HG03439 (cell line): ENCODE data around the gene SLC17A3.

Experiments
- ATAC-seq: cut with Tn5 transposase; IDR thresholded peaks from one replicate; pipeline ENCODE4 v1.9.1; 2021; ENCODE audit warnings: mild to moderate bottlenecking, moderate library complexity; ENCODE audit not compliant: unreplicated experiment

Gene SLC17A3, protein sequence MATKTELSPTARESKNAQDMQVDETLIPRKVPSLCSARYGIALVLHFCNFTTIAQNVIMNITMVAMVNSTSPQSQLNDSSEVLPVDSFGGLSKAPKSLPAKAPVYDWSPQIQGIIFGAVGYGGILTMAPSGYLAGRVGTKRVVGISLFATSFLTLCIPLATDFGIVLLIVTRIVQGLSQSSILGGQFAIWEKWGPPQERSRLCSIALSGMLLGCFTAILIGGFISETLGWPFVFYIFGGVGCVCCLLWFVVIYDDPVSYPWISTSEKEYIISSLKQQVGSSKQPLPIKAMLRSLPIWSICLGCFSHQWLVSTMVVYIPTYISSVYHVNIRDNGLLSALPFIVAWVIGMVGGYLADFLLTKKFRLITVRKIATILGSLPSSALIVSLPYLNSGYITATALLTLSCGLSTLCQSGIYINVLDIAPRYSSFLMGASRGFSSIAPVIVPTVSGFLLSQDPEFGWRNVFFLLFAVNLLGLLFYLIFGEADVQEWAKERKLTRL

DNA sequence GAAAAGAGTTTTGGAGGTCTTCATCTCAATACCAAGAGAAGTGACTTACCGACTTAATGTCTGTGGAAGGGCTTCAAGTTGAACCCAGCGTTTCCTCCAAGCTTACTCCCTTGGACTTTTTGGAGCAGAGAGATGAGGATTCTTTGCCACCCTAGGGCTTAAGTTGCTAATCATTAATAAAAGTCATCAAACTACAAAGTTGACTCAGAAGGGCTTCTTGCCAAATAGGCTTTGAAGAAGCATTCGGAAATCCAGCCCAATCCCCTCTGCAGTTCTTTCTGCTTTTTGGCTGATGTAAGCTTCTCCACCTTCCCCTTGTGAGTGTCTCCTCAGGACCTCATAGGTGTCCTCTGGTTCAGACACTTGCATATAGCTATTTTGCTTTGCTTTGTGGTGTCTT is at the start of gene SLC17A3:
Gene SLC17A3 (minus strand): TSS at position 126 of the 400 bp plus-strand sequence. CDS start 5,856 bp downstream, outside the sequence.
- ATAC-seq, result no peak

DNA sequence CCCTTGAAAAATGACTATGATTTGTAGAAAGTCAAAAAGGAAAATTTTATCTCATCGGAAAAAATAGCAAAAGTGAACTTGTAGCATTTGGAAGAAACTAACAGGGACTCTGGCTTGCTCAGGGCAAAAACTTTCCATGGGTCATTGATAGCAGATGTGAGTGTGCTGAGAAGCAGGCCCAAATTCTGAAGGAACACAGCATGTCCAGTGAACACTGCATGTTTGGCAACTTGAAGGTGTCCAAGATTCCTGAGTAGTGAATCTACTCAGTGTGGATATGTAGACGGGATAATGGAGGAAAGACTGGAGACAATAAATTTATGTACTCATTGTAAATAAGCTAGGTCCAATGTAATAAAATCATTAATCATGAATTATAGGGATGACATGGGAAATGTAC is 48.3 kb upstream of the SLC17A3 start:
- no peak for ATAC-seq

DNA sequence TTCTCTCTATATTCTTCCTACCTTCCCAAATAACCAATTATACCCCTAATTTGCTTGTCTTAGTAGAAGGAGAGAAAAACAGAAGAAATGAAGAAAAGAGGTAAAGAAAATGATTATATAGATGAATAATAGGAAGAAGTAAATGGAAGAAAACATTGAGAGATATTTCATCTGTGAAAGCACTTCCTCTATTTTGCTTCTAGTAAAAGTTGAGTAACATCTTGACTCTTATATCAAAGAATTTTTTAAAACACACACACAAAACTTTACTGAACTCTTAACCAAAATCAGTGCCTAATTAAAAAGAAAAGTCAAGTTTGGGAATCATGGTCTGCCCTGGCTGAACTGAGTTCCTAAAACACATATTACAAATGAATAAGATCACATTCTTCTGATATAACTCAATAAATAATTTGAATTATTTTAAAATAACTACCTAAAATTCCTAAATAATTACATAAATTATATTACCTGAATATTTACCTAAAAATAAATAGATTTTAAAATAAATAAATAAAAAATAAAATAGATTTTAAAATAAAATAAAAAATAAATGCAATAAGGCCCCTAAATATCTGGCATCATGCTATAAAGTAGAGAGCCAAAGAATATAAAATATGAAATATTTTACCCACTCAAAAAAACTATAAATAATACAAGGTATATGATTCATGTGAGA is 47.6 kb upstream of the SLC17A3 start:
- ATAC-seq, result no peak

DNA sequence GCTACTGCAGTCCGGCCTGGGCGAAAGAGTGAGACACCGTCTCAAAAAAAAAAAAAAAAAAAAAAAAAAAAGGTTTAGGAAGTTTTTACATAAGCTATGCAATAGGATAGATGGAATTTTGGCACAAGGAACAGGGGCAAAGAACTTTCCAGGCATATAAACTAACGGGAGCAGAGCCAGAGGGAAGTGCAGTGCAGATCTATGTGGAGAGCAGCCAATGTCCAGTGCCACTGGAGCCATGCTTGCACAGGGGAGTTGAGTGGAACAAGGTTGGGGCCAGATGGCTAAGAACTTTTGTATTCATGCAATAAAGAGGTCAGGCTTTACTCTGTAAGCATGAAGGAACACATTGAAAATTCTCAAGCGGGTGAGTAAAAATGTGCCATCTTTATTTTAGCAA is 45.6 kb upstream of the SLC17A3 start:
- no peak for ATAC-seq

DNA sequence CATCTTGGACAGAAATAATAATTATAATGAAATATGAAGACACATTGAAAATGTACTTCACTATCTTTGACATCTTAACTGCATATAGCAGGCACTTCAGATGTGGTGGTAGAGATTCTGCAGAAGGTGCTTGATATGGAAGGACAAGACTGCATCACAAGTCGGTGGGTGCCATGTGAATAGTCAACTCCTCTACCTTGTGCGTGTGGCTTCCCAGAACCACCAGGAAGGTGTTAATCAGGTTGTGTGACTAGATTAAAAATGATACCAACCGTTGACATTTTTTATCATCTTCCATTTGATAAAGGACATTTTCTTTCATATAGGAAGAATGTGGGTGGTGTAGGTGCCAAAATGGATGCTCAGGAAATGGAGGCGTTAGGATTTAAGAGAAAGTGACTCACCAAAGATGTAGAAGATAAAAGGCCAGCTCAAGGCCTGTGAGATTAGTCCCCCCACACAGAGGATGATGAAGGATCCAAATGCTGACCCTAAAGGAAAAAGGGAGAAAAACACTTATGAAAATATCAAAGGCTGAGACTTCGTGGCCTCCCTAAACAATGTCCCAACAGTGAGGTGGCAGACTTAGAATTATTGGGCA is 44.1 kb upstream of the SLC17A3 start:
- ATAC-seq, result no peak

DNA sequence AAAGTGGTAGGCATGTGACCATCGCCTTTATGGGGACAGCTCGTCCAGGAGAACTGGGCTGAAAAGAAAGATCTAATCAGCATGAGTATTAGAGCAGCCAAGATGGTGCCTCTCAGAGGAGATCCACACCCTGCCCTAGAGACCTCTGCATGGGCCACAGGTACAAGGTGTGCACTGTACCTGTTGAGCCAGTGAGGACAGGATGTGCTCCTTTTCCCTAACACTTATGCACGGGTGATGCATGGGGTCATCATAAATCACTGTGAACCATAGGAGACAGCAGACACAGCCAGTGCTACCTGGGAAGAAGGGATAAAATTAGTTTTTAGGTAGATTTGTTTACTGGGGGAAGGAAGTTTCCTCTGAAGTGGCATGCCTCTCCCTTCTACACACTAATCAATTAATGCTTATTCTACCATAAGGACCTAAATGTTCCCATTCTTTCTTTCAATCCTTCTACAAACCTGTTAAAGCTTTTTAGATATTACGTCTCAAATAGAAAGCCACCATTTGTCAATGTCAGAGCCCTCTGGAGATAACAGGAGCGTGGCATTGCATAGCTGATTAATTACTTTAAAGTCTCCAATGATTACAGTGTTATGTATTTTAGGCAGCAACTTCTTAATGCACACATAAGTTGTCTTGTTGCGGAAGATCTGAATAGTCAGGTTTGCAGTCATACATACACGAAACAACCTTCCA is 42.9 kb upstream of the SLC17A3 start:
- no peak for ATAC-seq

DNA sequence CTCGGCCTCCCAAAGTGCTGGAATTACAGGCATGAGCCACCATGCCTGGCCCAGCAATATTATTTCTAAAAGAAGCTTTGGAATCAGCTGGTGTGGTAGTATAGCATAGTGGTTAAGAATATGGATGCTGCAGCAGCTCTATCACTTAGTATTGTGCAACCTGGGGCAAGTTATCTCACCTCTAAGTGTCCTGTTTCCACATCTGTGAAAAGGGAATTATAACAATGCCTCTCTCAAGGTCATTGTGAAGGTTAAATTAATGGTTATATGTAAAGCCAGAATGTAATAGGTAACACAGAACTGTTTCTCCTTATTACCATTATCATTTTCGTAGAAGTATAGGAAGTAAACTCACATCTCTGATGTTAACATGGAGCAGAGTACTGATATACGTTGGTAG is 42.3 kb upstream of the SLC17A3 start:
- ATAC-seq, result no peak

DNA sequence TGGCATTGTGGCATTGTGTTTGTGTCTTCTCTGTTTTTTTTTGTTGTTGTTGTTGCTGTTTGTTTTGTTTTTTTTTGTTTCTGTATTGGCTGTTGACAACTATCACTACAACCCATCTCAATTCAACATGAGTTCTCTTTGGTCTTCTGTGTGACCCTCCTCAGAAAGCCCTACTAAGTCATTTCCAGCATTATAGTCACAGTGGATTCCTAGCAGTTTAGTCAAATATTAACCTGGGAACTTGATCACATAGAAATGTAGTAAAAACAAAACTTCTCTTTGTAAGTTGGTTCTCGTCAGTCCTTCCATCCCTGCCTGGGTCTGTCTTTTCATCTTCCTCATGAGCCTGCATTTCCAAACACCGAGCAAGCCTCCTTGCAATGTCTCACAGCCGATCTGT is 39.7 kb upstream of the SLC17A3 start:
- ATAC-seq, result no peak

DNA sequence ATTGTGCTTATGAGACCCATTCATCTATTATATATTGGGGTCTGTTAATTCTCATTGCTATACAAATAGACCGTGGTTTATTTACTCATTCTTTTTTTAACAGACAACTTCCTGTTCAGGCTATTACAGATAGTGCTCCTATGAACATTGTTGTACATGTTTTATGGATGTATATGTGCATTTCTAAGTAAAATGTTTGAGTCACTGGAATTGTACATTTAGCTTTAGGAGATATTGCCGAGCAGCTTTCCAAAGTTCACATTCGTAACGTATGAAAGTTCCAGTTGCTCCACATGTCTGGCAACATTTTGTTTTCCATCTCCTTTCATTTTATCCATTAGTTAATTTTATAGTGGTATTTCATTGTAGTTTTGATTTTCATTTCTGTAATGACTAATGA is 37.3 kb upstream of the SLC17A3 start:
- ATAC-seq, result no peak

DNA sequence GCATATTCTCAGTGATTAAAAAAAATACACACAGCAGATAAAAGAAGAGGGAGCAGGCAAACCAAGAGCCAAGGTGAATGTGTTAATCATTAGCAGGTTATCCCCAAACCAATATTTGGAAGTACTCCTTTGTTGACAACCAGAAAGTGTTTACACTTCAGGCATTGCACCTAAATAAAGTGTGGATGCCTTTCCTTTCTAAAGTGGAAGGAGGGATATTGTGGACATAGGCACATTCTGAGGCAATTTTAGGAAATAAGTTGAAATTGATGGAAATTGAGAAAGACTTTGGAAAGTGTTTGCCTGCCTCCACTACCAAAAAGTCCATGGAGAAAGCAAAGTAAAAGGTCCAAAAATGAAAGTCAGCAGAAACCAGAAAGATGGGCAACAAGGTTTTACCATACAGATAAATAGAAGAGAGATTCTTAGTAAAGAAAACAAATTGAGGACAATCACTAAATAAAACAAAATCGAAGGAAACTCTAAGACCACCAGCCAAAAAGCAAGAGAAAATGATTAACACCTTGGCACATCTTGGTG is 33.5 kb upstream of the SLC17A3 start:
- no peak for ATAC-seq

DNA sequence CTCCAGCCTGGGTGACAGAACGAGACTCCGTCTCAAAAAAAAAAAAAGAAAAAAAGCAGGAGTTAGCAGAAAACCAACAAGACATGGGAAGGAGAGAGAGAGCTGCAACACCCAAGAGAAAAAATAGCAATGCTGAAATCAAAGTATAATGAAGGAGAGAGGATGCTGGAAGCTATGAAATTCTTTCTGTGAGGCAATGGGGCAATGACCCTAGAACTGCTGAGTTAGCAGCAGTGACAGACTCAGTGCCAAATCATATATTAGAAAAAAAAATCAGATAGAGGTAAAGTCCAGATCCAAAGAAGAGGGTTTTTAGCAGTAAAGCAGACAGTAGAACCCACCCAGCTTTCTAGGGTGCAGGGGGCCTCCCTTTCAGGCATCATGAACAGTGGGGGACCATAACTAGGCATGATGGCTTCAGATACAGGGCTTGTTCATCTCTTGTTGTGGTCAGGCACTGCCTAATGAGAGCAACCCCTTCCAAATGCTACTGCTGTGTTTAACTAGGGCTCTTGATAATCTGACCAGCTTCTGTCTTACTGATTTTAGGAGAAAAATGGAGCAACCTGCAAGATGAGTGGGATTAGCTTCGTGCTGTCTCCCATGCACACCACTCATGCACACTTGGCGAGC is 29.5 kb upstream of the SLC17A3 start:
- ATAC-seq, result no peak

DNA sequence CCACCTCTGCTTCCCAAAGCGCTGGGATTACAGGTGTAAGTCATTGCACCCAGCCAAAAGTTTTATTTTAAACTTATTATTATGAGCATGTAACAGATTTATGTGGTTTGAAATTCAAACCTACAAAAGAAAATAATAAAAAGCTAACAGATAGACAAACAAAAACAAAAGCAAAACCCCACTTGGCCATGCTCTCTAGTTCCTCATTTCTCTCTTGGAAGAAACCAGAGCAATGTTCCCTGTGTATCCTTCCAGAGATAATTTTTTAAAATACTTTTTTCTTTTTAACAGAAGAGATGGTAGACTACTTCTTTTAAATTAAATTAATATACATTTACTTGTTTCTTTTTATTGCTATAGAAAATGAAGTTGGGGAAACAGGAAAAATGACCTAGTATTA is 28.0 kb upstream of the SLC17A3 start:
- ATAC-seq, result no peak

DNA sequence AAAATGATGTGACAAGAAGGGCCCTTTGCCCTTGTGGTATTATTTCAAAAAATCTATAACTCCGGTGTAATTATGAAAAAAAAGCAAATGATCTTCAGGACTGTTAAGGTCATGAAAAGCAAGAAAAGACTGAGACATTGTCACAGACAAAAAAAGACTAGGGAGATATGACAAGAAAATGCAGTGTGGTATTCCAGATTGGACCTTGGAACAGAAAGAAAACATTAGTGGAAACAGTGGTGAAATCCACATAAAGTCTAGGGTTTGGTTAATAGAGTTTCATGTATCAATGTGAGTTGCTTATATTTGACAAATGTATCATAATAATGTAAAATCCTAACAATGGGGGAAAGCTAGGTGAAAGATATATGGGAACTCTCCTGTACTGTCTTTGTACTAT is 26.8 kb upstream of the SLC17A3 start:
- no peak for ATAC-seq

DNA sequence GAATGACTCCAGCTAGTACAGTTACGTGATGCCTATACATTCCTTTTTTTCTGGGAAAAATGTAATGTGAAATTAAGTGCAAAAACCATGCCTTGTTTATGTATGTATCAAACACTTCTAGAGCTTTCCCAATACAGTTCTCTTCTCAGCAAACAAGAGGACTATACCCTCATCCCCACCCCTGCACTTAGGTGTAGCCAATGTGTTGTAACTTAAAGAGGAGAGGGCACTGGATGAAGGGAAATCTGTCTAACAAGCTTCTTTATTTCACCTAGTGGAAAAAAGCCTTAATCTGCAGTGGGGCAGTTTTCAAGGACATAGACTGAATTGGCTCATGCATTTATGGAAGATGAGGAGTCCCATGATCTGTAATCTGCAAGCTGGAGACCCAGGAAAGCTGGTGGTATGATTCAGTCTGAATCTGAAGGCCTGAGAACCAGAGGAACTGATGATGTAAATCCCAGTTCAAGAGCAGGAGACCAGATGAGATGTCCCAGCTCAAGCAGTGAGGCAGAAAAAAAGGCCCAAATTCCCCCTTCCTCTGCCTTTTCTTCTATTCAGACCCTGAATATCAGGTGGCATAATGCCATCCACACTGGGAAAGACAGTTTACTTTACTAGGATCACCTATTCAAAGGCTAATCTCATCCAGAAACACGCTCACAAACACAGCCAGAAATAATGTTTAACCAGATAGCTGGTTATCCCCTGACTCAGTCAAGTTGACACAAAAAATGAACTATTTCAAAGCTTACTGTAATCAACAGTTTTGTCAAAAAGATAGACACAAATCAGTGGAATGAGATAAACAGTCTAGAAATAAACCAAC is 25.8 kb upstream of the SLC17A3 start:
- no peak for ATAC-seq

DNA sequence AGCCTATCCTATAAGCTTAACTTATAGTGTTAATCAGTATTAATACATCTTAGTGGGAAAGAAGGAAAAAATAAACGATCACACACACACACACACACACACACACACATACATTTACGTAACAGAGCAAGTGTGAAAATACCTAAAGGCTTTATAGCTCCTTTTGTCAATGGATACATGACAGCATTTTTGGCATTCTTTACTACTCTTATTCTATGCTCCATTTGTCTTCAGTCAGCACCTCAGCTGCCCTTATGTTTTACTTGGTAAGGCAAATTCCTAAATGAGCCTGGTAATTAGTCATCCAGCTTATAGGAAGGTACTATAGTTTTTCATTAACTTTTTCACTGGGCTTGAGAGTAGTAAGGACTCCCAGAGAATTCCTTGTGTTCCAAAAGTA is 25.1 kb upstream of the SLC17A3 start:
- ATAC-seq, result no peak

DNA sequence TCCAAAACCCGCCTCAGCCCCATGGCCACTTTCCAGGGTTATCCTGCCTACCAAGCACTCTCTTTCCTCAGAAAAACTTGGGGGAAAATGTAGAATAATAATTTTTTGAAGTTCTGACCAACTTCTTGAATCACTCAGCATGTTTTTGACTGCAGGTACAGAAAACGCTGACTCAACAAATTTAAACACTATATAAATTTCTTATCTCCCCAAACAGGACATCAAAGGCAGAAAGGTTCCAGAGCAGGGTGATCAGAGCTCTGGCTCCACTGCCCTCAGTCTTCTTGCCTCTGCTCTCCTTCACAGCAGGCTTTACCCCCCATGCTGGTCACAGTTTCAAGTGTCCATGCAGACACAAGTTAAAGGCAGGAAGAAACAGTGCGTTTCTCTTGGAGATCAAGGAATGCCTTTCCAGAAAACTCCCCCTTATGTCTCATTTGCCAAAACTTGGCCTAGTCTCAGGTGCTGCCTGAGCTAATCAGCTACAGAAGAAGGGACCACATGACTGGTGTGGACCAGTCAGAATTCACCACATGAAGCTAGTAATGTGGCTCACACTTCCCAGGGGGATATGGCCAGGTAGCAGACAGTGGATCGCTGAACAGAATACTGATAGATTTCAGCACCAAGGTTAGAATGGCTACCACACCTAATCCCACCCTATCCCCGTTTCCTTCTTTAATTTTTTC is 24.4 kb upstream of the SLC17A3 start:
- no peak for ATAC-seq

DNA sequence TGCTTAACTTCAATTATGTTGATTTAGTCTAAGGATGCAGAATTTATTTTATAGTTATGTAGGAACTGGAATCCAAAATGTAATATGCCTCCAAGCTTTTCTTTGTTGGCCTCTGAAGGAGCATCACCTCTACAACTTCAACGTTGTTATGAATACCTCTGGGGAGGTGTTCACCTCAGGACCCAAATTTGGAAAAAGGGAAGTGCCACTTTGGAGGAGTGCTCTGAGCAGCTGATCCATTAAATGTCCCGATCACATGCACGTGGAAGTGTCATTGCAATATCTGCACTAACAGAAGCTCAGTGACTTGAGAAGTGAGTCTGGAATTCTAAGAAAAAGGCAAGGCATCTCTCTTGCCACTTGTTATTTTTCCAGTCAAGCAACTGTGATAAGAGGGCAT is 22.2 kb upstream of the SLC17A3 start:
- no peak for ATAC-seq

DNA sequence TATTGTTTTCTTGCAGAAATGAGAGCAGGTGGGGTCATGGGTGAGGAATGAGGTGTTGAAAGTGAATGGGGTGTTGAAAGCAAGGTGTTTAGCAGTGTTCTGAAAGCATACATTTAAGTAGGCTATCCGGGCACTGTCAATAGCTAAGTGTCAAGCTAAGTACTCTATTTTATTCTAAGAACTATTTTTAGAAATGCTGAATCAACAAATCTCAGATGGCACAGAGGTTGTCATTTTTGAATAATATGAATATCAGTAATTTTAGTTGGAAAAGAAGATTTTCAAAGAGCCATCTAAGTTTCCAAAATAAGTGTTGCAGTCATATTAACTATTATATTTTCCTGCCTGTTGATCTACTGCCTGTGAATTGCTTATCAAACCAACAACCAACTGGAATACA is 21.7 kb upstream of the SLC17A3 start:
- ATAC-seq, result no peak

DNA sequence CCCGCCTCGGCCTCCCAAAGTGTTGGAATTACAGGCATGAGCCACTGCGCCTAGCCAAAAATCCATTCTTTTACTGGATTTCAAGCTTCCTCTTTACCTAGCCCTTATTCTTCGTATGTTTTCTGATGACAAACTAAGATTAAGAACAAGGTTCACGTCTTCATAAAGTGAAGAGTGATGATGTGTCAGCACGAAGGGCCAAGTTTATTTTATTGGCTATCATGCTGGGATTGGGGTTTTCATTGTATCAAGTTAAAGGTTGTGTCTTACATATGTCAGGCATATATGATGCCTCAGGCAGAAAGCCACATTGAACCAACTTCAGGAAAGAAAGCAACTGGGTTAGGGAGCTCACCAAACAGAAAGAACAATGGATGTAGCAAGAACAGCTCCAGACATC is 19.7 kb upstream of the SLC17A3 start:
- ATAC-seq, result no peak
